ENCODE measurements around the gene CCBE1.

CCBE1 gene

DNA sequence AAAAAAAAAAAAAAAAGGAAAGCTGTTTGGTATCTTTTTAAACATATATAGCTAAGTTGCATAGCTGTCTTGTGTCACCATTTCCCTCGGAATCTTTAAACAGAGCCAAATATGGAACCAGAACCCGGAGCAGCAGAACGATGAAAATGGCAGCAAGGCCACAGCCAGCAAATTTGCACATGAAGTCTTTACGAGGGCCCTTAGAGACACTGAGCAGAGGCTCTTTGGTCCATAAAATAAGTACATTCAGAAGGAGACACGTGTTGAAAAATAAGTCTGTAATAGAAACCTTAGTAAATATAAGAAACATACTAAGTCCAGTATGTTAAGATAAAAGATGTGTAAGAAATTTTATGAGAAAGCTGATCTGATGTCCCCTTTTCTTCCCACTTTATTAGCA is 16.2 kb downstream of the CCBE1 start:
- no peak for DNase-seq

DNA sequence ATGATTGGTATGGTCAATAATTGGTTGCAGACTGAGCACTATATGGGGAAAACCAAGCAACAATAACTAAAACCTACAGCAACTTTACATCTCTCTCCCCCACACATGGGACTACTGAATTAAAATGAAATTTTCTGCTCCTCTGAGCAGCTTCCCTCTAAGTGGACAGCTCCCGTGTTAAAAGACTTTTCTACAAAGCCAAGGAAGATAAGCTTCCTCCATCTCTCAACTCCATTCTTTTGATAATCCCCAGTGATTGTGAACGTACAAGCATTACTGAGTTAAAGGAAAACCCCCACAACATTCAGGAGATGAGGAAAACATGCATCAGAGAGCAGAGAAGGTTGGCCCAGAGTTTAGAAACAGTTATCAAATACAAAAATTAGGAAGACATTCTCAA is 21.9 kb downstream of the CCBE1 start:
- DNase-seq, result no peak

DNA sequence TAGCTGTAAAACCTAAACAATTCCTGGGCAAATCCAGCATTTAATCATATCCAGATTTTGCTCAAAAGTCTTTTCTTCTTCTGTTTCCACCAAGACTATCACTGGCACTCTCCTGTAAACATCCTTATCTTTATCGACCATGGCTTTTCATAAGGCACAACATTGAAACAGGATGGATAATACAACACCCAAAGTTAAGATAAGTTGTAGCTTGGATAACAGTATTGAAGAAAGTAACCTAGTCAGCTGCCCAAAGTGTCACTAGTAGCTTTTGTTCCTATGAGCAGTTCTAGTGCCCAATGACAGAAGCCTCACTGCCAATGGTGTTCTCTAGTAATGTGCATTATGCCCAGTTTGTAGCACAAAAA is 22.3 kb downstream of the CCBE1 start:
- no peak for DNase-seq

DNA sequence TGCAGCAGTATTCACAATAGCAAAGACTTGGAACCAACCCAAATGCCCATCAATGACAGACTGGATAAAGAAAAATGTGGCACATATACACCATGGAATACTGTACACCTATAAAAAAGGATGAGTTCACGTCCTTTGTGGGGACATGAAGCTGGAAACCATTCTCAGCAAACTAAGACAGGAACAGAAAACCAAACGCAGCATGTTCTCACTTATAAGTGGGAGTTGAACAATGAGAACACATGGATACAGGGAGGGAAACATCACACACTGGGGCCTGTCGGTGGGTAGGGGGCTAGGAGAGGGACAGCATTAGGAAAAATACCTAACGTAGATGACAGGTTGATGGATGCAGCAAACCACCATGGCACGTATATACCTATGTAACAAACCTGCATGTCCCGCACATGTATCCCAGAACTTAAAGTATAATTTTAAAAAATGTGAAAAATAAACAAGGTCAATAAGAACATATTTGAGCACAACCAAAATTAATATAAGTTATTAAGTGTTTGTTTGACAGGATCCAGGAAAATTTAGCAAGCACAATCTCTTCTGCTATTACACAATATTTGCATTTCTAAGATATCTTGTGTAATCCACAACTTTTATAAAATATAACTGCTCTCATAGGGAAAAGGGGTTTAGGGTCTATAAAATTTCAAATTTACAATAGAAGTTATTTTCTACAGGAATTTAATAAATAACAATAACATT is 22.9 kb downstream of the CCBE1 start:
- no peak for DNase-seq

DNA sequence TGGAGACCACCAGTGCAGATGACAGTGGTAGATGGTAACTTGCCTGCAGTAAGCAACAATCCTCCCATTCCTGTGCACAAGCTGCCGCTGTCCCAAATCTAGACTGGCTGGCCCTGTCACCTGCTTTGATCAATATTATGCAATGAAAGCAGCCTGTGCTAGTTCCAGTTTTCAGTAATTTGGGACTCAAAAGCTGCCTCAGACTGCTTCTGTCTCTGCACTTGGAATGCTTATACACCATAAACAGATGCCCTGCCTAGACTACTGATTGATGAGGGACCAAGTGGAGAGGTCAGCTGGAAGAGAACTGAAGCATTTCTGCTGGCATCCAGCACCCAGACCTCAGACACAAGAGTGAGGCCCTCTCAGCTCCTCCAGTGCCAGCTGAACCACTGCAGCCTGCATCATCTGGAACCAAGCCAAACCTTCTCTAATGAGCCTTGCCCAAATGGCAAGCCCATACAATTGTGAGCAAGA is 24.9 kb downstream of the CCBE1 start:
- DNase-seq, result no peak

DNA sequence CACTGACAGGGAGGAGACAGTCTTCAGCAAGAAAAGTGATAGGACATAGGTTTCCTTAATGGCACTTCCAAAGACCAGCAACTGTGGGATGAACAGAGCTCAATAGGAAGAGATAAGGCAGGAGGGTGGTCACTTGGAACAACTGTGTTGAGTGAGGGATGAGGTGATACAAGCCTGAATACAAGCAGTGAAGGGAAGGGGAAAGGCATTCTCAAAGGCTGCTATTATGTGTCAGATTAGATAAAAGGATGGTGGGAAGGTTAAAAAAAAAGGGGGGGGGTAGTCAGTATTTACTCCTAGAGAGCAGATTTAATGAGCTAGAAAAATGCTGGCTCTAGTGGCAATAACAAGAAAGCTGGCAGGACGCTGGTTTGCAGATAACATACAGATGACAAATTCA is 25.7 kb downstream of the CCBE1 start:
- no peak for DNase-seq

DNA sequence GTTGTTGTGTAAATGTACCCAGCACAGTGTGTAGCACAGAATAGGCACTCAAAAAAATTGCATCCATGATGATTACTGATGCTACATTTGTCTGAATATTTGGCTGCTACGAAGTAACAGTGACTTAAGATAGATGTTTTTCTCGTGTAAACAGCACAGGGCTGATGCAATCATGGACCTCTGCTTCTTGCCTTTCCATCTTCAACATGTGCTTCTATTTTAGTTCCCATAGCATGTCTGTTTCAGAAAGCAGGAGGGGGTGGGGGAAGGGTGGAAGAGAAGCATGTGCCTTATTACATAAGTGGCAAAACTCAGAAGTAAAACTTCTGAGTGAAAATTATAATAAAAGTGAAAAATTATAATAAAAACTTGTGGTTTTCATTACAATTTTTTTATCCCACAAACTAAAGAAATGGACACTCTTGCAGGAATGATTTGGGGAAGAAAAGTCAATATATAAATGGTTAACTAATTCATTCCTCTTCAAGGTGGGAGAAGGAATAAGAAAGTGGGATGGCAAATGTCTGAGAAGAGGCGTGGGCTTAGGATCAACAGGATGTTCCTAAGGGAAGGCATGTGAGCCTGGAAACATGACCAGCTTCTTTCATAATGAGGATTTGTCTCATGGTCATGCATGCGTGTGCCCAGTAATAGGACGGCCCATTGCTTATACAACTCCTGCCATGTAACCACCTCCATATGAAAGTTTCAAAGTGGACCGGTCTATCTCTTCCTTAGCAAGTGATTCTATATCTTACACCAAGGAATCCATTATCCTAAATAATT is 27.2 kb downstream of the CCBE1 start:
- DNase-seq, result peak; percentile 58

DNA sequence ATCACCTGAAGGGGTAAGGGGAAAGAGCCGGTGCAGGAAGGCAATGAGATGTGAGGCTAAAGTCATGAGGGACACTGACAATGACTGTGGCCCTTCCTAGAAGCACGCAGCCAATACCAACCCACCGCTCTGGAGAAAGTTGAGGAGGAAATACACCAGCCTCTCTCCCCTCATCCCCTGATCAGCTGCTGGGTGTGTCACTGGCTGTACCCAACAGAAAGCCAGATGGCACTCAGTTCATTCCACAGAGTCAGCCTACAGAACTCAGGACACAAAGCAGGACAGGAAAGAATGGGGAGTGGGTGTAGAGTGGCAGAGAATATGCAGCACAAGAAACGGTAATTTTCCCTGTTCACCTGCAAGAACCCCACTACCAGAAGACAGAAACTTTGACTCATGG is 29.7 kb downstream of the CCBE1 start:
- no peak for DNase-seq

DNA sequence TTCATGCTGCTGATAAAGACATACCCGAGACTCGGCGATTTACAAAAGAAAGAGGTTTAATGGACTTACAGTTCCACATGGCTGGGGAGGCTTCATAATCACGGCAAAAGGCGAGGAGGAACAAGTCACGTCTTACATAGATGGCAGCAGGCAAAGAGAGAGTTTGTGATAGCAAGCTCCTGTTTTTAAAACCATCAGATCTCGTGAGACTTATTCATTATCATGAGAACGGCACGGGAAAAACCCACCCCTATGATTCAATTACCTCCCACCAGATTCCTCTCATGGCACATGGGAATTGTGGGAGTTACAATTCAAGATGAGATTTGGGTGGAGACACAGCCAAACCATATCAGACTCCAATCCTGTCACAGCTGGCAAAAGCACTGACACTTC is 31.2 kb downstream of the CCBE1 start:
- DNase-seq, result peak; percentile 53

DNA sequence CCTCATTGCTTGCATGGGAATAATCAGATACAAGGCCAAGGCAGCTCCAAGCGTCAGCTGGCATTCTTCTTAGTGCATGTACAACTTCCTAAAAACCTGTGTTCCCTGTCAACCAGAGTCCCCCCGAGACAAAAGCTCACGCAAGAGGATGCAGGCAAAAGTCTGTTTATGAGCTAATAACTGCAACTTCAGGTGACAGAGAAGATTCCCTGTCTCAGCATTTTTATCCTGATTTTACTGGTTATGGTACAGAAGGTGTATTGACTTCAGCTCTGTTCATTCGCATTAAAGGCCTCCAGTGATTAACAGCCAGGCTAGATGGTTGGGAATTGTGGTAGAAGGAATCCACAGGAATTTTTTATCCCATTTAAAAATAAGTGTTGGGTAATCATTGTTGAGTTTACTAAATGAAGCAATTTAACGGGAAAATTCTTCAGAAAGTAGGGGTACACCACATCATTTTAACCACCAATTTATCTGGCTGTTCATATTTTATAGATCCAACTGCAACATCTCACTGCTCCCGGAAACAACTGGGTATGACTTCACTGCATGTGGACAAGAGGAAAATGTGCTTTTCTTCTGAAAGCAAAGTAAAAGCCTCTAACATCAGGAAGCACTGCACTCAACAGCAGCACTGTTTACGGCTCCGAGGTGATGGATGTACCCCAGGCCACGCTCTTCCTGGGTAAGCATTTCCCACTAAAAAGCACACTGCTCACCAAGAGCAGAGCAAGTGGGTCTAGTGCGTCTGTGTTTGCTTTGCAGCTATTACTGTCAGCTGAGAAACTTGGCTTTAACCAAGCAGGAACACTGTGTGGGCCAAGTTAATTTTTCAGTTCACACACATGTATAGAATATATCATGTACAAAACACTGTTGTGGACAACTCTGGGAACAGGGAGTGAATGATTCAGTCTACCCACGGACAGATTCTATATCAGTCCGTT is 31.9 kb downstream of the CCBE1 start:
- no peak for DNase-seq

DNA sequence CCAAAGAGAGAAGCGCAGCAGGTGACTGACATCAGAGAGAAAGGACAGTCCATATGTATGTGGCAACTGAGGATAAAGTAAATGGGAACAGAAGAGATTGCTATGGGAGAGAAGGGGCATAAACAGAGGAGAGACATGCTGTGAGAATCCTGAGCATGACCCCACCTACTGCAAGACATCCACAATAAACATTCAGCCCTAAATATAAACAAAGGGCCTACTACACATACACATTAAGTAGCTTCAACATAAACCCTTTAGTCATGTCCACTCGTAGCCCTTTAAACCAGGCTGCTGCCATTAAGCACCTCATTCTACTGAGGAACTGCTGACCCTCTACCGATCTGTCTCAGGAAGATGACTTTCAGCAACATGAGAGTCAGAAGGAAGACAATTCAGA is 32.9 kb downstream of the CCBE1 start:
- DNase-seq, result no peak

DNA sequence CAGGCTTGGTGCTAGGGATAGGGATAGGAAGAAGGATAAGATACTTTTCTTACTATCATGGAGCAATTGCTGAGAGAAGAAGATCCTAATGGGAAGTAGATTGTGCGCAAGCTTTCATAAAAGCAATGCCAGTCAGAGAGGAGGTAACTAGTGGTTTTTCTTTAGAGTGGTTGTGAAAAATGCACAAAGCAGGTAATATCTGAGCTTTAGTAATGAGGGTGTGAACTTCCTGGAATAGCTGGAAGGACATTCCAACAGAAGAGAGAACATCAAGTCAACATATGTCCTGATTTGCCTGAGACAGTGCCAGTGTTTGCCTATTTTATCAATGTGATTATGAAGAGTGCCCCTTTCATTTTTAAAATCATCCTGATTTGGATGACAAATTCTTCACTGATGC is 34.1 kb downstream of the CCBE1 start:
- DNase-seq, result no peak

DNA sequence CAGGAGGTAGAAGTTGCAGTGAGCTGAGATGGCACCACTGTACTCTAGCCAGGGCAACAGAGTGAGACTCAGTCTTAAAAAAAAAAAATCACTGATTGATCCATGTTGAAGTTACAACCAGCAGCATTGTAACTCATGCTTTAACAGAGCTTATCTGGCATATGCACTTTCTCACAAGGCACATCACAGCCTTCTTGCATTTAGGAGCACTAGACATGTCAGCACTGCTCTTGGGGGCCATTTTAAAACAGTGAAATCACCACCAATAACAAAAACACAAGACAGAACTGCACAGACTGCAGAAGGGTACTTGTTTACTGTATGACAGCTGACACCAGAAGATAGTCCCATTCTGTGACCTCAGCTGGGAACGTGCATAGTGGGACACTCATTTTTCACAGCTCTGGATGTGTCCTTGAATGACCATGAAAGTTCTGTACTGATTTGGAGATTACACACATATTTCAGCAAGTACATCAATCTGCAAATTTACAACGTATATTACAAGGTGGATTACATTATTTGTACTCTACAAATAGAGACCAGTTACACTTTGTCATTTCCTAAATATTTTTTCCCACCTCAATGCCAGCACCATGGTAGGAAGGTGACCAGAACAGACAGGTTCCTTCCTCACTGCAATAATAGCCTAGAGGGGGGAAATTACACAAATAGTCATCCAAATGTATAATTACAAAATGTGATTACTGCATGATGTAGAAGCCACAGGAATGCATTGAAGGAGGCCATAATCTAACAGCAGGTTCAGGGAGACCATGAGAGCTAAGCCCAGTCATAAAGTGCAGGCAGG is 35.1 kb downstream of the CCBE1 start:
- no peak for DNase-seq

DNA sequence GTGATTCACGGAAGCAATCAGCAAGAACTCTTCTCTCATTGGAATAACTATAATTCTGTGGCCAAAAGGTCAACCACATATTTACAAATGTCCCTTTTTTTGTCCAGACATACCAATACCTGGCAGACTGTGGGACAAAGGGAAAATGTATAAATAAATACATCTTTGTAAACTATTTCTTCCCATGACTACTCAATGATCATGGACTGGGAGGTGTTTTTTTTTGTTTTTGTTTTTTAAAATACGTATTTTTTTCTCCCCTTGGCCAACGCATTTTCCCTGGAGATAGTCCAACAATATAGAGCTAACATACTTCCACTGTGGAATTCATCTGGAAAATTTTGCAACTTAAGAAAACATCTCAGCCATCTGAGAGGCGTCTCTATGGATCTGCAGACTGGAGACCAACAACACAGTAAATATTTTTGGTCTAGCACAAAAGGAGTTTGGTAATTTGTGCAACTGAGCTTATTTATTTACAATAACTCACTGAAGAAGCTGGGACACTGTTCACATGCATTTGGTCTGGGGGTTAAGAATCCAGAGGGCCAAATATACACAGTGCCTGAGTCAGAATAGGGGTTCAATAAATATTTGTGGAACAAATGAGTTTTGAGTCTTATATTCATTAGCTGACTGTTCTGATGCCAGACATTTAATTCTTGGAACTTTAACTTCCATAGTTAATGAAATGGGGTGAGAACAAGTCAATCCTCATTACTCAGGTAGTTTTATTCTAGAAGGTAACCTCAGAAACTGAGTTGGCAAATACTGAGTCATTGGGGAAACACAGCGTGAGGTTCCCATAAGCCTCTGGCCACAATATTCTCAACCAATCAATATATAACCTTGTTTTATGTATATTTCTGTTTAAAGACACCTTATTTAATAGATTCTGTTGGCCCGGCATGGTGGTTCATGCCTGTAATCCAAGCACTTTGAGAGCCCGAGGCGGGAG is 36.2 kb downstream of the CCBE1 start:
- DNase-seq, result peak; percentile 86

DNA sequence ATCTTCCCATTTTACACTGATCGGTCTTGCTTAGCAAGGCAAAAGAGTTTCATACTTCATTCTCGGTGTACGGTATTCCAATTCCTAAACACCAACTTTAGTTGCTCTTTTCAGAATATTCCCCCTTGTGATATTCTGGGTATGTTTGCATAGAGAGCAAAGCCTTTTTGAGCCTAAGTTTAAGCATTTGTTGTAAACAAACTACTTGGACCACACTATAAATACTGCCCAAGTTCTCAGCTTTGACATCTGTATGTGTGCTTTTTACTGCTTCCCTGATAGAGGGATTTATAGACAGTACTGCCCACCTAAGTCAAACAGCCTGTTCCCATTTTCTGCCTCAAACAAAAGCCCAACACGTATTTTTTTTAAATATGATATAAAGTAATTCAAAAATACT is 36.9 kb downstream of the CCBE1 start:
- DNase-seq, result no peak

DNA sequence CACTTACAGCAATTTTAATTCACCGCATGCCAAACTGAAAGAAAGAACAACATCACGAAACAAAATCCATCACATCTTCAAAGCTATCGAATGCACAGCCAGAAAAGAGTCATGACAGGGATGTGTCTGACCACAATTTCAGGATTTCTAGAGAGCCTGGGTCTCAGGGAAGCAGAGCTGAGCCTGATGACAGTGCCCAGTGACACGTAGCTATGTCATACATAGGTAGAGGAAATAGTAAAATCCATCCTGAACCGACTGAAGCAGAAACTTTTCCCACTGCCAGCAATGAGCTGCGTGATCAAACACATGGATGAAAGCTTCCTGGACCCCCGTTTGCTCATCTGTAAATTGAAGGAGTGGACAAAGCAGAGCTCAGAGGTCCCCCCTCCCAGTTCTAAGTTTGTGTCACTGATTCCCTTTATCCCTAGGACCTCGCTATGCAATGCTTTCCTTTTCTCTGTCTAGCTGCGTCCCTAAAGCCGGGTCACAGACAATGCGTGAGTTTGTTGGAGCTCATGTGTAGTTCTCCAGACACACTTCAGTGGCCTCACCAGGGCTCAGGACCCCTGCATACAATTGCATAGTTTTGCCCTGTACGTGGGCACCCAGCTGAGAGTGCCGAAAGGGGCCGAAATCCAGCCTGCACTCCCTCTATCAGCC is 37.6 kb downstream of the CCBE1 start:
- DNase-seq, result peak; percentile 66

DNA sequence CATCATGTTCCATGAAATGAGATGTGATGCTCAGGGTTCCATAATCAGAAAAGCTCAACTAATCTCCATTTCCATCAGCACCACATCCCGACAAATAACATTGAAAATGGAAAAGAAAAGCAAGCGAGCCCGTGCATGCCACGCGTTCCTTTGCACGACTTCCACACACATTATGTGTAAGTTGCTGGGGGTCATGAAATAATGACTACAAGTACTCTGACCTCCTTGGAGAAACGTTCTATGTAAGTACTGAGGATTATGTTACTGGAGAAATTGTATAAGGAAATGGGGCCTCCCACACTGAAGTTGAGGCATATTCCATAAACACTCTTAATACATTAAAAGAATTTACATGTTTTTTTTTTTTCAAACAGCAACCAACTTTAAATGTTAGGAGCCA is 38.3 kb downstream of the CCBE1 start:
- DNase-seq, result no peak

DNA sequence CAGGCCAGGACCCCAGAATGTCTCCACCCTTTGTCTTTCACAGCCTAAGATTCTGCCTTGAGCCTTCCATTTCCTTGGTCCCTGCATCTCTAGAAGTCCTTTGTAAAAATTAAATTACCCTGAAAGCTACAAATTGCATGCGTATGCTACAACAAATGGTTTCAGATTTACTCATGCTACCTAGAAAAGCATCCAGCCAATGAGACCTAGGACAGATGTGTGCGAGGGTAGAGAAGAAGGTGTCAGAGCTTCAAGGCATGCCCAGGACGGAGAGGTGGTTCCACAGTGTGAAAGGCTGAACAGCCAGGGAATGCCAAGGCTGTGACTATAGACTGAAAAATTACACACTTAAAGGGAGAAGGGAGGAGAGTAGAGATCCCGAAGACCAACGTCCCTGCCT is 40.2 kb downstream of the CCBE1 start:
- DNase-seq, result no peak

DNA sequence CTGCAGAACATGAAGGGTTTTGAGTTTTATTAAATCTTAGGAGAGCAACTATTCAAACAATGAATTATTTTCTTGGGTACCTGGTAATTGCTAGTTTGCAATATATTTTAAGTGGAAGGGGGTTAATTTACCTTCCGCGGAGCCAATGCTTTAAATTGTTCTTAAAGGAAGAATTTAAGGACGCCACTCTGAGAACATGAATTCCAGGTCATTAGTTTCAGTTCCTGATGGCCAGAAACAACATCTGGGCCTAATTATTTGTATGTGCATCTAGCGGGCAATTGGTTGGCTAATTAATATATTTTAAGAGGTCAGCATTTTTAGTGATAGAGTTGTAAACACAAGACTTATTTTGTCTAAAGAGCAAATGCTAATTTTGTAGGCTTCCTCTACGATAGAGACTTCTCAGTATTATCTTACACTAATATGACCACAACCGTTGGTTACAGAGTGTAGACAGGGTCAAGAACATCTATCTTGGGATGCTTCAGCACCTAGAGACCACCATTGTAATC is 40.8 kb downstream of the CCBE1 start:
- DNase-seq, result no peak

DNA sequence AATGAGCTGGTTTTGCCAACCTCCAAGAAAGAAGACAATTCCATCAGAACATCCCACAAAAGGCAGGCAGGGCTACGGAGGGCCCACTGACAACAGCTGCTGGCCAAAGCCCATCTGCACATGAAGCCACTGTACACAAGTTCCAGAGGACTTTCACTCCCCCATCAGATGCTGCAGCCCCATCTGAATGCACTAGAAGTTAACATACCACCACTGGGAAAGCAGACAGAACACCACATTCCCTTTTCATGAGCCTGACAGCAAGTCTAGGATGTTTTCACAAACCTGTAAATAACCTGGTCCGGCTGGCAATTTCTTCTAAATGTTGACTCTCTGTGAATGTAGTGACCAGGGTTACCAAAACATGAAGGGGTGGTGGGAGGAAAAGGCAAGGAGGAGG is 41.5 kb downstream of the CCBE1 start:
- no peak for DNase-seq

All from fibroblast of skin of back (primary cell).